Measurements from ENCODE around the gene DGKG.

GRCh38 chr3:186318135-186318534 is 43.9 kb downstream of the DGKG start:
- no peak for TF ChIP-seq CTCF (IDR thresholded peaks at IDR 0.05)
- TF ChIP-seq POLR2A (IDR thresholded peaks at IDR 0.05) = no peak
